GM23338 (cell line): ENCODE measurements around the gene TSR3. TPM values are rescaled to one million over a fixed set of nuclear protein-coding genes. Genes with fewer than 3 reads are reported as not detected.

Source experiments
- ATAC-seq: fragments of 200-7000 bp; cut with Tn5 transposase; 3 replicates; pipeline ENCODE4 v1.9.1; 2020
- DNase-seq: peaks from one replicate; pipeline ENCODE4 v3.0.0-alpha.2; 2015; ENCODE audit warnings: low spot score
- H2AFZ ChIP-seq: fragments of 200-600 bp; sonication (generic); 2 replicates; pipeline ENCODE4 v1.8.0; 2016; ENCODE audit warnings: antibody characterized with exemption, mild to moderate bottlenecking, moderate library complexity
- H3F3A ChIP-seq: fragments of 200-600 bp; sonication (generic); replicated peaks from 2 replicates; pipeline ENCODE4 v1.8.0; 2017; ENCODE audit warnings: antibody characterized with exemption, mixed run types, low read depth
- H3K27ac ChIP-seq: fragments of 200-600 bp; sonication (generic); 2 replicates; pipeline ENCODE4 v1.6.1; 2016; ENCODE audit warnings: low read depth
- H3K27me3 ChIP-seq: fragments of 200-600 bp; sonication (generic); 2 replicates; pipeline ENCODE4 v1.8.0; 2016; ENCODE audit warnings: mild to moderate bottlenecking, mixed run types, moderate library complexity; ENCODE audit not compliant: insufficient read depth
- H3K36me3 ChIP-seq: fragments of 200-600 bp; sonication (generic); 2 replicates; pipeline ENCODE4 v1.8.0; 2016; ENCODE audit warnings: mild to moderate bottlenecking; ENCODE audit not compliant: insufficient read depth
- H3K4me1 ChIP-seq: fragments of 200-600 bp; sonication (generic); 2 replicates; pipeline ENCODE4 v1.8.0; 2016; ENCODE audit warnings: mild to moderate bottlenecking, moderate library complexity; ENCODE audit not compliant: insufficient read depth
- H3K4me2 ChIP-seq: fragments of 200-600 bp; sonication (generic); 2 replicates; pipeline ENCODE4 v1.7.1; 2017; ENCODE audit warnings: mixed run types
- H3K4me3 ChIP-seq: fragments of 200-600 bp; sonication (generic); 2 replicates; pipeline ENCODE4 v1.6.1; 2016; ENCODE audit warnings: mixed run types
- H3K79me2 ChIP-seq: fragments of 200-600 bp; sonication (generic); replicated peaks from 2 replicates; pipeline ENCODE4 v1.8.0; 2017; ENCODE audit warnings: mild to moderate bottlenecking; ENCODE audit not compliant: insufficient read depth
- H3K9me2 ChIP-seq: fragments of 200-600 bp; sonication (generic); 2 replicates; pipeline ENCODE4 v1.8.0; 2017; ENCODE audit not compliant: insufficient read depth
- H4K20me1 ChIP-seq: fragments of 200-600 bp; sonication (generic); replicated peaks from 2 replicates; pipeline ENCODE4 v1.8.0; 2017; ENCODE audit warnings: mild to moderate bottlenecking; ENCODE audit not compliant: insufficient read depth
- H3K27ac Mint-ChIP-seq: 2 replicates; pipeline ENCODE4 v1.8.0; 2020; ENCODE audit warnings: inconsistent platforms, mild to moderate bottlenecking, moderate library complexity, mixed read lengths
- H3K27me3 Mint-ChIP-seq: 3 replicates; pipeline ENCODE4 v1.8.0; 2022; ENCODE audit warnings: low read depth, mild to moderate bottlenecking, moderate library complexity, mixed read lengths, inconsistent platforms; ENCODE audit not compliant: insufficient read depth, poor library complexity
- H3K36me3 Mint-ChIP-seq: 3 replicates; pipeline ENCODE4 v1.8.0; 2021; ENCODE audit warnings: low read depth, mild to moderate bottlenecking, inconsistent platforms, moderate library complexity, mixed read lengths
- H3K4me1 Mint-ChIP-seq: 3 replicates; pipeline ENCODE4 v1.8.0; 2020; ENCODE audit warnings: mild to moderate bottlenecking, inconsistent platforms, mixed read lengths
- H3K4me3 Mint-ChIP-seq: 3 replicates; pipeline ENCODE4 v1.8.0; 2021; ENCODE audit warnings: moderate library complexity, mild to moderate bottlenecking, inconsistent platforms, mixed read lengths
- H3K9me3 Mint-ChIP-seq: 3 replicates; pipeline ENCODE4 v1.8.0; 2020; ENCODE audit warnings: moderate library complexity, mild to moderate bottlenecking, inconsistent platforms, mixed read lengths
- CREB1 ChIP-seq: fragments of 250-450 bp; sonication (Bioruptor Pico); IDR thresholded peaks from 2 replicates; pipeline ENCODE4 v1.5.0; 2020; ENCODE audit warnings: low read depth, mild to moderate bottlenecking, moderate library complexity
- CTCF ChIP-seq, 2 experiments: fragments of 200-600 bp in 1 of 2; sonication (generic) in 1 of 2; conservative IDR thresholded peaks; 2 replicates each; pipeline versions ENCODE4 v1.5.1 to v1.6.1; 2016 to 2017; ENCODE audit warnings: antibody characterized with exemption in 2 of 2, low read depth in 2 of 2, mild to moderate bottlenecking in 2 of 2, moderate library complexity in 1 of 2
- EZH2 ChIP-seq: fragments of 200-600 bp; sonication (generic); IDR thresholded peaks from one replicate; pipeline ENCODE4 v1.8.0; 2017; ENCODE audit warnings: antibody characterized with exemption, mild to moderate bottlenecking, low read depth; ENCODE audit not compliant: unreplicated experiment
- EZH2phosphoT487 ChIP-seq: fragments of 200-600 bp; sonication (generic); IDR thresholded peaks from one replicate; pipeline ENCODE4 v1.8.1; 2018; ENCODE audit warnings: antibody characterized with exemption; ENCODE audit not compliant: unreplicated experiment
- REST ChIP-seq: IDR thresholded peaks from one replicate; pipeline ENCODE4 v1.6.1; 2018; ENCODE audit warnings: antibody characterized with exemption; ENCODE audit not compliant: unreplicated experiment
- ZNF331 ChIP-seq: fragments of 250-450 bp; sonication (Bioruptor Pico); IDR thresholded peaks from 2 replicates; pipeline ENCODE4 v1.5.0; 2020; ENCODE audit warnings: low read depth, mild to moderate bottlenecking, moderate library complexity
- ZNF462 ChIP-seq: fragments of 250-450 bp; sonication (Bioruptor Pico); IDR thresholded peaks from 2 replicates; pipeline ENCODE4 v1.5.0; 2020; ENCODE audit warnings: mild to moderate bottlenecking, moderate library complexity
- polyA plus RNA-seq: library from polyadenylated mRNA; unstranded; fragments of >200 nt; fragmentation: Nextera tagmentation; extraction: Ambion mirVana; gene quantifications from 2 replicates; pipeline ENCODE4 v1.2.1, GENCODE V29; 2016
- total RNA-seq: library from RNA; depleted of rRNA; stranded (reverse); fragments of >200 nt; shearing (Covaris generic); gene quantifications from 2 replicates; pipeline ENCODE4 v1.2.3, GENCODE V29; 2014

TSR3 gene
- total and polyA plus RNA-seq, 2 experiments from 2014 or later: 58.5 to 97.3 TPM

GRCh38 chr16:1326391-1326790 is 25.3 kb downstream of the TSR3 start (continued):
- no peak for TF ChIP-seq ZNF462 (CRISPR knock-in tag)
- no peak for TF ChIP-seq EZH2
- no peak for TF ChIP-seq CREB1 (CRISPR knock-in tag)

GRCh38 chr16:1325673-1326371 is 25.9 kb downstream of the TSR3 start:
- DNase-seq (no peak), ATAC-seq (peak; percentile 32)
- peaks cover 13% of the 10 kb centered on the region for H3K27me3 Mint-ChIP-seq
- H3K36me3 ChIP-seq: no peaks in the 10 kb centered on the region
- no peaks in the 10 kb centered on the region; the same call in 1 of the 2 replicates for H4K20me1 ChIP-seq
- H3F3A ChIP-seq: peaks cover 5% of the 10 kb centered on the region; the same call in 1 of the 2 replicates
- no peaks in the 10 kb centered on the region for H3K27me3 ChIP-seq
- H3K4me1 Mint-ChIP-seq: peaks cover 7% of the 10 kb centered on the region
- H3K4me3 Mint-ChIP-seq: no peak overlapping the region
- H3K36me3 Mint-ChIP-seq: peaks cover 38% of the 10 kb centered on the region
- H2AFZ ChIP-seq: no peak overlapping the region
- 0 out of 2 replicates have a peak overlapping the region, but pooled peaks have one; percentile 66 for H3K27ac ChIP-seq
- no peaks in the 10 kb centered on the region for H3K79me2 ChIP-seq
- H3K9me2 ChIP-seq: no peaks in the 10 kb centered on the region
- H3K27ac Mint-ChIP-seq: no peak overlapping the region
- H3K4me3 ChIP-seq: no peak overlapping the region
- H3K4me2 ChIP-seq: no peak overlapping the region
- H3K9me3 Mint-ChIP-seq: no peaks in the 10 kb centered on the region
- H3K4me1 ChIP-seq: no peaks in the 10 kb centered on the region
- TF ChIP-seq EZH2phosphoT487: no peak
- no peak for TF ChIP-seq EZH2
- TF ChIP-seq CREB1 (CRISPR knock-in tag): no peak
- TF ChIP-seq ZNF331 (CRISPR knock-in tag): no peak
- peak in 1 of 2 experiments; percentile 30; a peak in 2 of 4 replicates for TF ChIP-seq CTCF (conservative IDR thresholded peaks at IDR 0.05; ENCODE audit: low read depth in 2 of 2)
- TF ChIP-seq REST: no peak
